Measurements from ENCODE around the gene NTRK2.
"Not testable (repeated sequence)": the region's sequence is repeated elsewhere in the genome, so short reads cannot be mapped to it uniquely, and the experiment has no call there.

NTRK2 gene

DNA sequence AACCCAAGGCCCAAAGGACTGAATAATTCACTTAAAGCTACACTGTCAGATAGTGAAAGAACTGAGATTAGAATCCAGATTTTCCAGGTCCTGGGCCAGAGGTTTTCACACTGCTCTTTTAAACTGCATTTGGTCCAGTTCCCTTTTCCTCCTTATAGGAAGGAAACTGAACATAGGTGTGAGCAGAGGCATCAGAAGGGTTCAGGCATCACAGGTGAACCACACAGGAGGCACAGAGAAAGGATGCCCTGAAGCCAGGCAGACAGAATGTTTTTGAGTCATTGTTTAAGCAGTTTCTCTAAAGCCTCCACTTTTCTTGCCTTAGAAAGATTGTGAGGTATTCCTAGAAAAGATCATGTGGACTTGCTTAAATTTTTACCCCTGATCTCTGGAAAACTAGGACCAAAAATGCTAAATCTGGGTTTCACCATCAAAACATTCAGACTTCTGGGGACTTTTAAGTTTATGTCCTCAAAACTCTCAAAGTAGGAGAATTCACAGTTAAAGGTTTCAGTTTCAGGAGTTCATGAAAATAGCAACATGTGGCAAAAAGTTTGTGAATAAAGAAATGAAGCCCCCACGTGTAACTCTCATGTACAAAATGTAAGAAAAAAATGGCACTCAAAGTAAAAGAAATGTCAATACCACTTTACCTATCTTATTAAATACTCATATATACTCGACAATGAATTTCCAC lies 386.1 kb downstream of the NTRK2 start:
- no peak for DNase-seq (ENCODE audit: low read depth in 2 of 3, low spot score in 1 of 3)

- DNase-seq (ENCODE audit: low read depth in 2 of 3, low spot score in 1 of 3): no peak
These were observed 386.7 kb downstream of the NTRK2 start for GRCh38 chr9:85056203-85056572.

GRCh38 chr9:85061969-85062368 lies 392.4 kb downstream of the NTRK2 start:
- no peak for DNase-seq (ENCODE audit: low read depth in 2 of 3, low spot score in 1 of 3)

DNA sequence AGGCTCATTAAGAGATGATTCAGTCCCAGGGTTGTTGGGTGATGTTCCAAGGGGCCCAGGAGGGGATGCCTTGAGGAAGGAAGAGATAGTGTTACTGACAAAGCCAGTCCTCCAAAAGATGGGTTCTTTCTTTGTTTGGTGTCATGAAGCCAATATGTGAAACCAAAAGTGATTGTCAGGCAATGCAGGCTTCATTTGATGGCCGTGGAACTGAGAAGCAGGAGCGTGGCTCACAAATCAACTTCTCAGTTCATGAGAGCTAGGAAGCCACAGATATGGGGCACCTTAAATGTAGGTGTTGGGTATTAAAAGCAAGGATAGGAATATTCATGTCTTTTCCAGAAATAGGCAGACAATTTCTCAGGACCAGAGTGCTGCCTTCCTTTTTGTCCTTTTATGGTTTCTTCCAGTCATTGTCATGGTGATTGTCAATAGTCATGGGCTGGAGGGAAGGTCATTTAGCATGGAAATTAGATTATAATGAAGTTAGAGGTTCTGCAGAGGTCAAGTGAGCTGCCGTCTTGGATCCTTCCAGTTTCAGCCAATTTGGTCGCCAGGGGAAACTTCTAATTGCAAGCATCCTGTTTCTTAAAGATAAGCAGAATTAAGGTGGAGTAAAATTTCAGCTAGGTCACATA lies 393.0 kb downstream of the NTRK2 start:
- DNase-seq (ENCODE audit: low read depth in 2 of 3, low spot score in 1 of 3): no peak

- DNase-seq (ENCODE audit: low read depth in 2 of 3, low spot score in 1 of 3): no peak
These were observed 395.4 kb downstream of the NTRK2 start for GRCh38 chr9:85064811-85065371.

GRCh38 chr9:85067792-85068191 lies 398.3 kb downstream of the NTRK2 start:
- no peak for DNase-seq (ENCODE audit: low read depth in 2 of 3, low spot score in 1 of 3)

GRCh38 chr9:85069421-85069820 lies 399.9 kb downstream of the NTRK2 start:
- not testable (repeated sequence) for DNase-seq (ENCODE audit: low read depth in 2 of 3, low spot score in 1 of 3)

Measured in stimulated activated CD4-positive, alpha-beta T cell treated with anti-CD3 and anti-CD28 coated beads, Interleukin-12 subunit alpha, Interleukin-12 subunit beta, amount 100 ng/mL, for 48 hours (primary cell).